LNCAP (cell line): ENCODE results near the gene FOXS1.

Experiments used
- TF ChIP-seq, protein P1 (sequence below): fragments of 450-650 bp; IDR thresholded peaks from 2 replicates; pipeline ENCODE4 v1.5.1; 2017; ENCODE audit warnings: mild to moderate bottlenecking

Gene FOXS1

DNA sequence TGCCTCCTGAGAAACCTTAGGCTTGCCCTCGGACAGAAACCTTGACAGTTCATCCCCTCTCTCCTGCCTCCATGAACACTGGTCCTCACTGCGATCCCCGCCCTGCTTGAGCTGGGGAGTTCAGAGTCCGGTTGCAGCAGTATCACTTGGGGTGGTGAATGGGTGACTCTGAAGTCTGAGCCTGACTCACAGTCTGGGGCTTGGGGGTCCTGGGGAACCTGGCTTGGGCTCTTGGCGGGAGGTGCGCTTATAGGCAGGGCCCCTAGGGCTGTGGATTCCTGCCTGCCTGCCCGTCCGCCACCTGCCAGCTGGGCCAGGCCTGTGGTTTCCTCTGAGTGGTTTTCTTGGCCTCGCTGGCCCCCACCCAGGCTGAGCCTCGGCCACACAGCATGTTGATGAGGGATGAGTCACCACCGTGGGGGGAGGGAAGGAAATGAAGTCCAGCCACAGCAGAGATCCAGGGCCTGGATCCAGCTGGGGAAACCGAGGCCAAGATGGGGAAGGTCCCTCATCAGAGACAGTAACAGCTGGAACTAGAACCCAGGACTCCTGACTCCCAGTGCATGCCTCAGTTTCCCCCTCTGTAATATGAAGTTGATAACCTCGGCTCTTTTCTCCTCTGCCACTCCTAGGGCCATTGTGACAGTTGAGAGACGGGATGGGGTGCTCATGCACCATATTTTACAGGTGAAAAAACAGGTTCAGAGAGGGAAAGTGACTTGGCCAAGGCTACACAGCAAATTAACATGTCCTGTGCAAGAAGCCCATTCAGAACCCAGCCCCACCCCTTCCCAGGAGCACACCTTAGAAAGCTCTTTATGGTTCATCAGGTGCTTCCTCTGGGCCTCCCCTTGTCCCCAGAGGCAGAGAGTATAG lies 9.2 kb downstream of the FOXS1 start:
- TF ChIP-seq, protein P1, sequence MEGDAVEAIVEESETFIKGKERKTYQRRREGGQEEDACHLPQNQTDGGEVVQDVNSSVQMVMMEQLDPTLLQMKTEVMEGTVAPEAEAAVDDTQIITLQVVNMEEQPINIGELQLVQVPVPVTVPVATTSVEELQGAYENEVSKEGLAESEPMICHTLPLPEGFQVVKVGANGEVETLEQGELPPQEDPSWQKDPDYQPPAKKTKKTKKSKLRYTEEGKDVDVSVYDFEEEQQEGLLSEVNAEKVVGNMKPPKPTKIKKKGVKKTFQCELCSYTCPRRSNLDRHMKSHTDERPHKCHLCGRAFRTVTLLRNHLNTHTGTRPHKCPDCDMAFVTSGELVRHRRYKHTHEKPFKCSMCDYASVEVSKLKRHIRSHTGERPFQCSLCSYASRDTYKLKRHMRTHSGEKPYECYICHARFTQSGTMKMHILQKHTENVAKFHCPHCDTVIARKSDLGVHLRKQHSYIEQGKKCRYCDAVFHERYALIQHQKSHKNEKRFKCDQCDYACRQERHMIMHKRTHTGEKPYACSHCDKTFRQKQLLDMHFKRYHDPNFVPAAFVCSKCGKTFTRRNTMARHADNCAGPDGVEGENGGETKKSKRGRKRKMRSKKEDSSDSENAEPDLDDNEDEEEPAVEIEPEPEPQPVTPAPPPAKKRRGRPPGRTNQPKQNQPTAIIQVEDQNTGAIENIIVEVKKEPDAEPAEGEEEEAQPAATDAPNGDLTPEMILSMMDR = no peak

DNA sequence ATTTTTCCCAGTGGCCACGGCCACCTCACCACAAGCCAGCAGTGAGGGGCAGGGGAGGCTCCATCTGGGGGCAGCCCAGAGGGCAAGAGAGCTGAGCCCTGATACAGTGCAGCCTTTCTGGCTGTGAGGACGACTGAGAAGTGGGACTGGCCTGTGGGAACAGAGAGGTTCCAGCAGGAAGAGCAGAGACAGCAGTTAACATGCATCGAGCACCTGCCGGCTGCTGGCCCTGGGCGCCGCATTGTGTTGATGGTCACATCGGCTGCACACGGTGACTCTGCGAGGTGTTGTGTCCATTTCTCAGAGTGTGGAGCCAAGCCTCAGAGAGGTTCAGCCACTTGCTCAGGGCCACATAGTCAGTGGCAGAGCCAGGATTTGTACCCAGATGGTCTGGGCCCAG lies 9.8 kb downstream of the FOXS1 start:
- TF ChIP-seq, protein P1 = no peak

DNA sequence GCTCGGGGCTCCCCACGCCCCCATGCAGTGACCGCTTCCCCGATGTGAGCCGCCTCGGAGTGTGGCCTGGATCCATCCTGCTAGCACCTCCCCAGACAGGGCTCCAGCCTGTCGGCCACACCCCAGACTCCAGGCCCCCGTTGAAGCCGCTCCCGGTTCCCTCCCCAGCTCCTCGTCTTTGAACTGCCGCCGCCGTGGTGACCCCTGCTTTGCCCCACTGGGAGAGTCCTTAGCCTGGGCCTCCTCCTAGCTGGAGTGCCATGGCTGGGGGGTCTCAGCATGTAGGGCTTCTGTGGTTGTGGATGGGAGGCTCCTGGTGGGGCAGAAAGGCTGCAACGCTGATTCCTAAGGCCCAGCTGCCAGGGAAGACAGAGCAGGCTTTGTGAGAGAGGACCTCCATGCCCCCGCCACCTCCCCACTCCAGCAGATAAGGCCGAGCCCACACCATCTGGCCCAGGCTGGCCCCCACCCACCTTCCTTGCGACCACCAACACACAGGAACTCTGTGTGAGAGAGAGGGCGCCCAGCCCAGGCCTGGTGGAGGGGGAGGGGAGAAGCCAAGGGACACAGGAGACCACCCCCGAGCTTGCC lies 11.4 kb downstream of the FOXS1 start:
- TF ChIP-seq, protein P1 = no peak

DNA sequence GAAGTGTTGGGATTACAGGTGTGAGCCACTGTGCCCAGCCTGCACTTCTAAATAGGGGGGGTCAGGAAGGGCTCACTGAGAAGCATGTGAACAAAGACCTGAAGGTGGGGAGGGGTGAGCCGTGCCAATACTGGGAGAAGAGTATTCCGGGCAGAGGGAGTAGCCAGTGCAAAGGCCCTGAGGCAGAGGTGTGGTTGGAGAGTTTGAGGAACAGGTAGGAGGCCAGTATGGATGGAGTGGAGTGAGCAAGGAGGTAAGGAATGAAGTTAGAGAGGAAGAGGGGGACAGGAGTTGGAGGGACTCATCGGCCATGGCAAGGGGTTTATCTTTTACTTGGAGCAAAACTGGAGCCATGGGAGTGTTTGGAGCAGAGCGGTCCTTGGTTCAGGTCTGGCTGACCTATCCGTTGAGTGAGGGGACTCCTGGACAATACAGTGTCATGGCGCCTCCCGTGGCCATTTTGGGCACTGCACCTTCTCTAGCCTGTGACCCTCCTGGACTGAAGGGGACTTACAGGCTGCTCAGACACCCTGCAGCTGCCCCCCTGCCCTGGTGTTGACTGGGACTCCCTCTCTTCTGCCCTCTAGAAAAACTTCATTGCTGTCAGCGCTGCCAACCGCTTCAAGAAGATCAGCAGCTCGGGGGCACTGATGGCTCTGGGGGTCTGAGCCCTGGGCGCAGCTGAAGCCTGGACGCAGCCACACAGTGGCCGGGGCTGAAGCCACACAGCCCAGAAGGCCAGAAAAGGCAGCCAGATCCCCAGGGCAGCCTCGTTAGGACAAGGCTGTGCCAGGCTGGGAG lies 12.1 kb downstream of the FOXS1 start:
- TF ChIP-seq, protein P1 = peak; percentile 86

DNA sequence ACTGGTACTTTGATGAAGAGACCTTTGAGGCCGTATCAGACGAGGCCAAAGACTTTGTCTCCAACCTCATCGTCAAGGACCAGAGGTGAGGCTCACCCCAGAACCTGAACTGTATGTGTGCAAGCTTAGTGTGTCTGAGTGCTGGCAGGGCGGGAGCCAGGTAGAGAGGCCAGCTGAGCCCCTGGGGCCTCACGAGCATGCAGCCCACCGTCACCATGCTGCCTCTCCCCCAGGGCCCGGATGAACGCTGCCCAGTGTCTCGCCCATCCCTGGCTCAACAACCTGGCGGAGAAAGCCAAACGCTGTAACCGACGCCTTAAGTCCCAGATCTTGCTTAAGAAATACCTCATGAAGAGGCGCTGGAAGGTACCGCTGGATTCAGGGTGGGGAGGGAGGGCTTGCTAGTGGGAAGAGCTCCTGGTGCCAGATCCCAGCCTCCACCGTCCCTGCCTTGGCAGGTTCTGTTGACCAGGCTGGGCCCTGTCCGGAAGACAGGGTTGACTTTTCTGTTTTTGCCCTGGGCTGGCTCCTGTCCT lies 13.6 kb downstream of the FOXS1 start:
- TF ChIP-seq, protein P1 = no peak

DNA sequence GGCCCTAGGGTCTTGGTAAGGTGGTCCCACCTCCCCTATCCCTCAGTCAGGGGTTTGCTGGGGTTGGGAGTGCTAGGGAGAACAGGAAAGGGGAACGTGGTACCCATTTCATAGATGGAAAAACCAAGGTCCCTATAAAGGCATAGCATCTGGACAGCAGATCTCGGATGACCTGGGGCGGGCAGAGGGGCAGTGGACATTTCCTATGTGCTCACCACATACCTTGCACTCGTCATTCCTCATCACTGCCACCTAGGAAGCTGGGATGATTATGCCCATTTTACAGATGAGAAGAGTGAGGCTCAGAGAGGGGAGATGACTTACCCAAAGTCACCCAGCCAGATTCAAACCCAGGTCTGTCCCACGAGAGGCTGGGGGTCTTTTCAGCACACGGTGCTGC lies 14.2 kb downstream of the FOXS1 start:
- TF ChIP-seq, protein P1 = no peak

DNA sequence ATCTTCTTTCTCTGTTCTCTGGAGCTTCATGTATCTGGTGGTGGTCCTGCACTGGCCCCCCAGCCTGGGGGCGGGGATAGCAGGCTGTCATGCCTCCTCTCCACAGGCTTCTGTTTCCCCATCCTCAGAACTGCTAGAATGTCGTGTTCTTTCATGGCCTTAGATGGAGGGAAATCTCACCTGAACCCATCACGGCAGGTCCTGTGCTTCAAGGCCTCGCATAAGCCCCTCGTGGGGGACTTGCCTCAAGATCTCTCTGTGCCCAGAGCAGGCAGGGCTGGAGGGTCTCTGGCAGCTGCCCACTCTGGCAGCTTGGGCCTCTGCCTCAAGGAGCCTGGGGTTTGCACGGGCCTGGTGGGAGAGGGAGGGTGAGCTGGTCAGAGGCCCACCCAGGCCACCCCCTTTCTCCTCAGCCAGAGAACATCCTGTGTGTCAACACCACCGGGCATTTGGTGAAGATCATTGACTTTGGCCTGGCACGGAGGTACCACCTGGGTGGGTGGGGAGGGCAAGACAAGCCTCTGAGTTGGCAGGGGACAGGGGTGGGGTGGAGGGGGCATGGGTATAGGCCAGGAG lies 14.9 kb downstream of the FOXS1 start:
- TF ChIP-seq, protein P1 = no peak
